T-helper 1 cell treated with Interleukin-12 subunit alpha and Interleukin-12 subunit beta and Interleukin-4 antibody, amounts not matched to agents 30 ng/mL and 1 ng/mL, for 36 hours (primary cell): Measurements from ENCODE around the gene MTERF4. TPM values are rescaled to one million over a fixed set of nuclear protein-coding genes. Genes with fewer than 3 reads are reported as not detected.
"Not testable (repeated sequence)": the region's sequence is repeated elsewhere in the genome, so short reads cannot be mapped to it uniquely, and the experiment has no call there.

Experiments used
- intact Hi-C: fragments of 100-400 bp; cut with micrococcal nuclease; formaldehyde crosslinking; loops from one replicate; pipeline ENCODE4 v1.15.1; 2024
- total RNA-seq: library from RNA; stranded (reverse); gene quantifications from 2 replicates; pipeline ENCODE4 v1.2.3, GENCODE V29; 2022

The MTERF4 gene
- total RNA-seq, 1 donor from 2014 or later, result 45.6 TPM

DNA sequence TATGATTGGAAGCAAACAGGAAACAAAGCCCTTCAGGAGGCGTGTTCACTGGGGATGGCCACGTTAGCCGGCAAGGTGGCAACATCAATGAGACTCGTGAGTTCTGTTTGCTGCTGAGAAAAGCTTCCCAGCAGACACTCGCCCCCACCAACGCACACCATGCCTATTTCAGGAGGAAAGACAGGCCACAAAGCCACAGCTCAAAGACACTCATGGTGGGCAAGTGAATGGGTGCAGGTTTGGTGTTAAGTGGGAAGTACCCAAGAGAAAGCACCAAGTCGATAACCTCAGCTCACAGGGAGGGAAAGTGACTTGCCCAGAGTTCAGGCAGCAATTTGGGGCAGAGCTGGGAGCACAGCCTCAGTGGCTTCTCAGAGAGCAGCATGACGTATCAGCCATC, 10.5 kb upstream of the MTERF4 start:
- intact Hi-C loops, result no loop called here

DNA sequence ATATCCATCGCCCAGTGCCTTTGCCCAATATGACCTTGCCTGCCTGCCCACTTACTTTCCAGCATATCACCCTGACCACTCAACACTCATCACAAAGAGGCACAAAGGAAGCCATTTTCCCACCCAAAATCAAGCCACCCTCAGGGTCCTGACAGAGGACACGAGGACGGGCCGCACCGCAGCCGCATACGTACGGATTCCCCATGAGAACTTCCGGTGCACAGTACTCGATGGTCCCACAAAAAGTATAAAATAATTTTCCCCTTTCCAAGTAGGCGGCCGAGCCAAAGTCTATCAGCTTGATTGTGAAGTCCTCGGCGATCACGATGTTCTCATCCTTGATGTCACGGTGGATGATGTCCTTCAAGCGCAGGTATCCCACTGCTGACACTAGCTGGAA, 10.0 kb upstream of the MTERF4 start:
- intact Hi-C loops, result no loop called here

DNA sequence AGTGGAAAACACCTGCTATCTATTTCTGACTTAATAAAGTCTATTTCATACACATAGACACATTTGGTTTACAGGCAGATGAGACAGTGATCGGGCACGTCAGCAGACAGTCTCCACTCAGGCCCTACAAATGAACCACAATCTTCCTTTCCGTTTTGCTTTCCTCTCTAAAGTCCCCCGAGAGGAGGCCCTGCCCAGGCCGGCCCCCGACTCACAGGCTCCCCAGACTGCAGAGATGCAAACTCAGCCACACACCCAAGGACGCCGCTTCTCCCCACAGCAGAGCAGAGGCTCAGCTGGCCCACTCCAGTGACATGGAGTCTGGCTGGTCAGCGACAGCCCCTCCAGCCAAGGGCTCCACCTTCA, 9.3 kb upstream of the MTERF4 start:
- intact Hi-C loops, result no loop called here

DNA sequence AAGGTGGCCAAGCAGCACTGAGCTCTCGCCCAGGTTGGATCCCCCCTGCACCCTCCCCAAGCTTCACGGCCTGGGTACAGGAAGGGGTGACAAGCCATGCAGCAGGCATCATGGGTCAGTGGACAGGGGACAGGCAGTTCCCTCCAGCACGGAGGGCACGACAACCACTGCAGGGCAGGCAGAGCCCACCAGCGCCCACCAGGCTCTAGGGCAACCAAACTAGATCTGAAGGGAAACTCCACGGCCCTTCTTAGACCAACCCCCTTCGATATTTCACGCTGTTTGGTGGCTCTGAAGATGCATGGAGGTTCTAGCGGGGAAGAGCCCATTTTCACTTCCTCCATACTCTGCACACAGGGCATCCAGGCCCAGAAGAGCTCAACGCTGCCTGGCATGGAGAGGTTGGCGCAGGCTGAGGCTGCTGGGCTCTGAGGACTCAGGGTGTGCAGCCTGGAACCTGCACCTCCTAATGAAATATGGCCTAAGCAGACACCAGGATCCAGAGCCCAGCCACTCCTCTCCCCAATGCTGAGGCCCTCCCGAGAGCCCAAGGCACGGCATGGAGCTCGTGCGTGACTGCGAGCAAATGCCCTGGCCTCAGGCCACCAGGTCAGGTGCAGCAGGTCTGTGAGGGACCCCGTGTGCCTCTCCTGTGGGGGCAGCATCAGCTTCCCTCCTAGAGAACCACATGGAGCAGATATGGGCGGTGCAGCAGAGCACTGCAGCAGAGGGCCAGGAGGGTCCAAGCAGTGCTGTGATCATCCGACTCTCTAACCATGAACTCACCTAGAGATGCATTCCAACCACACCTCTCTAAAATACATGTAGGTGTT, 8.7 kb upstream of the MTERF4 start:
- intact Hi-C loops, result no loop called here

DNA sequence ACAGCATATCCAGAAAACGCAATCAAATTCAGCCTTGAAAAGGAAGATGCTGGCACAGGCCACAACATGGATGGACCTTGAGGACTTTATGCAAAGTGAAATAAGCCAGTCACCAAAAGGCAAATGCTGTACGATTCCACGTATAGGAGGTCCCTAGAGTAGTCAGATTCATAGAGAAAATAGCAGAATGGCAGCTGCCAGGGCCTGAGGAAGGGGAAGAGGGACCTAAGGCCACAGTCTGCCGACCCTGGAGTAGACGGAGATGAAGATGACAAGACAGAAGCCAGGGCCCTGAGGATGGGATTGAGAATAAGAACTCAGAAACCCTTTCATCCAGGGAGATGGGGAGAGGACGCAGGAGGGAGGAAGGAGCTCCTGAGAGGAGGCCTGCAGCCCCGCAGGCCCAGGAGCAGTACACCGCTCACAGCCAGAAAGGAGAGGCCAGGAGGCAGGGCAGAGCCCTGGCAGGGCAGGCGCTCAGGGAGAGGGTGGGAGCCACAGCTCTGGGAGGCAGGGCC, 8.1 kb upstream of the MTERF4 start:
- intact Hi-C loops, result no loop called here

DNA sequence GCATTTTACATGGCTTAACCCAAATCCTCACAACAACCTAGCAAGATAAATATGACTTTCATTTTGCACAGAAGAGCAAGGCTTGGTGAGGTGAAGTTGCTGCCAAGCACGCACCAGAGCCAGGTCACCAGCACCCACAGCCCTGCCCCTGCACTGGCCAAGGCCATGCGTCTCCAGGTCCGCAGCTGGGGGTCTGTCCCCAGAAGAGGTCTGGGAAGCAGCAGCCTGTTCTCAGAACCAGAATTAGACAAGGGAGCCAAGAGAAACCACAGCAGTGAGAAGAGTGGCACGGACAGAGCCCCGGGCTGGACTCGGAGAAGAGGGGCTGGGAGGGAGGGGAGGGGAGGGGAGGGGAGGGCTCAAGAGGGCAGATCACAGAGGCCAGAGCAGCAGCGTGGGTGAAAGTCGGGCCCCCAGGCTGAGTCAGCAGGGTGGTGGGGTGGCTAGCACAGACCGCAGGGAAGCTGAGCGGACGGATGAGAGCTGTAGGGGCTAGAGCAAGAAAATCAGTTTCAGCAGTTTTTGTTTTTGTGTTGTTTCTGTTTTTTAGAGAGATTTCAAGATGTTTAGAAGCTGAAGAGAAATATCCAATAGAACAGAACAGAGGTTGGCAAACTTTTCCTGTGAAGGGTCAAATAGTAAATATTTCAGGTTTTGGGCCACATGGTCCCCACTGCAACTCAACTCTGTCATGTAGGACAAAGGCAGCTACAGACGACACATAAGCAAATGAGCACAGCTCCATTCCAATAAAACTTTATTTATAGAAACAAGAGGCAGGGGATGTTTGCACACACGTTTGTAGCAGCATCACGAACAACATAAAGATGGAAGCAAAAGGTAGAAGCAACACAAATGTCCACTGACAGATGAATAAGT, 7.4 kb upstream of the MTERF4 start:
- intact Hi-C loops, result loop anchor here (1.0 kb wide), 1 partner anchor 18 kb away; no protein-coding TSS in a partner anchor

DNA sequence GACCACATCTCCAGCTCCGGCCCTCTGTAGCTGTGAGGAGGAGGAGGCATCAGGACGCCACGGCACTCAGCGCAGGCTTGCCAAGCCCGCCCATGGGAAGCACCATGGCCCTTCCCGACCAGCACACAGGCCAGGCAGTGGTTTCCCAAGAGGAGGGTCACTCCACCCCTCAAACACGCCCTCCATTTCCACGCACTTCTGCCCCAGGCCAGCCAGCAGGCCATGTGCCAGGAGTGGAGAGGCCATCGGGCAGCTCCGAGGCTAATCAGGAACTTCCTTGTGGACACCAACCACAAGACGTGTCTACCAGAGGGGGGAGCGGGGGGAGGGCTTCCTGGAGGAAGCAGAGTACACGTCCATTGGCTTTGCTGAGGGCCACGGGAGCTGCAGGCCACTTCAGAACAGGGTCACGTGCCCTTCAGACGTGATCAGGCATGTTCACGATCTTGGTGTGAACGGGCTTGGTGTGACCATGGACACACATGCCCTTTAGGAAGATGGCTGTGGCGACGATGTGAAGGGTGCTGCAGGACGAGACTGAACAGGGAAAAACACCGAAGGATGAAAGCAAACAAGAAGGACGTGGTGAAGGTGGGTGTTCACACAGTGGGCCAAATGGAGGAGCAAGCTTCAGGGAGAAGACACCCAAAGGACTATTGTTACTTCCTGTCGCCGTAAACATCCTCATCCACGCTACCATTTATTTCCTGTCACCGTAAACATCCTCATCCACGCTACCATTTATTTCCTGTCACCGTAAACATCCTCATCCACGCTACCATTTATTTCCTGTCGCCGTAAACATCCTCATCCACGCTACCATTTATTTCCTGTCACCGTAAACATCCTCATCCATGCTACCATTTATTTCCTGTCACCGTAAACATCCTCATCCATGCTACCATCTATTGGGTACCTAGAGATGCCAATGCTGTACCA, 6.5 kb upstream of the MTERF4 start:
- intact Hi-C loops, result loop anchor here (1.0 kb wide), 1 partner anchor 19 kb away; no protein-coding TSS in a partner anchor

DNA sequence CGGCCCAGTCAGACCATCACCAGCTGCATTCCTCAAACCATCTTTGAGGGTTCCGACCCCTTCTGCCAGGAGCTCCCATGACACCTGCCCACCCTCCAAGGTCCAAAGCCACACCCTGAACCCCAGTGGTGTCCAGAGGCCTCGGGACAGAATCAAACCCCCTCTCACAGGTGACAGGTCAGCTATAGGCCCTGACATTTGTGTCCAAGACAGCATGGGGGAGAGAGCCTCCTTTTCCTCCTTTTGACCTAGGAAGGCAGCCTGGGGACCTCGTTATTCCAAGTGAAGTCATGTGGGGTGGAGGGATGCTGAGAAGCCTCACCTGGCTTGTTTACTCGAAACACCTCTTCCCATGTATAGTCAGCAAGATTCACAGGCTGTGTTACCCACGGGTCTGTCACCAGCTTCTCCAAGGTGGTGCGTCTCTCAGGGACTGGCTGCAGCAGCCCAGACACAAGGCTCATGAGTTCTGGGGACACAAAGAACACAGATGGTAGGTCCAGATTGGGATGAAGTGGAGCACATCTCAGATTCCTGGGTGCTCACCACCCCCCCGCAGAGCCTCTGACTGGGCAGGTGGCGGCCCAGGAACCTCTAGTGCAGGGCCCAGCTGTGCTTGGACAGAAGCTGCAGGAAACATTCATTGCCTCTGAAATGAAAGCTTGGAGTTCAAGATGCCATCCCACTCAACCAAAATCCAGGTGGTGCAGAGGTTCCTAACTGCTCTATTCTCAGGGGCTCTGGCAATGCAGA, 5.1 kb upstream of the MTERF4 start:
- intact Hi-C loops, result no loop called here

DNA sequence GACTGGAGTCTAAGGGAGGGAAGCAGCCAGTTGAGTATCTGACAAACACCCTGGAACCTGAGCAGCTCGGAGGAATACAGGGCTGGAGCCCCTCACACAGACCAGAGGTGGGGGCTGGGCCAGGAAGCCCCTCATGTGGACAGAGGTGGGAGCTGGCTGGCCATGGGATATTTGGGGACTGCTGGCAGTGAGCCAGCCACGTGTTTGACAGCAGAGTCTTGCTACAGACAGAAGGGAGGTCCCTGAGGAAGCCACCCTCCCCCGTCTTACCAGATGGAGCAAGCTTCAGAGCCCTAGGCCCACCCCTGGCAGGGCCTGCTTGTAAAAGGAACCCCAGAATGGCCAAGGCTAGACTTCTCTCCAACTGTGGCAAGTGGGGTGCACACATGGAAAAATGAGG, 3.6 kb upstream of the MTERF4 start:
- intact Hi-C loops, result no loop called here

DNA sequence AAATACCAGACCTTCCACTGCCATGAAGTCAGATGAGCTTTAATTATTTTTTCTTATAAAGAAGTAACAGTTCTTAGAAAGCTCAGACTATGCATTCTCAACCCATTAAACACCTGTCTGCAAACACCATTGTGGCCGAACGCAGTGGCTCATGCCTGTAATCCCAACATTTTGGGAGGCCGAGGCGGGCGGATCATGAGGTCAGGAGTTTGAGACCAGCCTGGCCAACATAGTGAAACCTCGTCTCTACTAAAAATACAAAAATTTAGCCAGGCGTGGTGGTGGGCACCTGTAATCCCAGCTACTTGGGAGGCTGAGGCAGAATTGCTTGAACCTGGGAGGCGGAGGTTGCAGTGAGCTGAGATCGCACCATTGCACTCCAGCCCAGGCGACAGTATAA, 2.5 kb upstream of the MTERF4 start:
- intact Hi-C loops, result loop anchor here (5.0 kb wide), 1 partner anchor 272 kb away; no protein-coding TSS in a partner anchor

DNA sequence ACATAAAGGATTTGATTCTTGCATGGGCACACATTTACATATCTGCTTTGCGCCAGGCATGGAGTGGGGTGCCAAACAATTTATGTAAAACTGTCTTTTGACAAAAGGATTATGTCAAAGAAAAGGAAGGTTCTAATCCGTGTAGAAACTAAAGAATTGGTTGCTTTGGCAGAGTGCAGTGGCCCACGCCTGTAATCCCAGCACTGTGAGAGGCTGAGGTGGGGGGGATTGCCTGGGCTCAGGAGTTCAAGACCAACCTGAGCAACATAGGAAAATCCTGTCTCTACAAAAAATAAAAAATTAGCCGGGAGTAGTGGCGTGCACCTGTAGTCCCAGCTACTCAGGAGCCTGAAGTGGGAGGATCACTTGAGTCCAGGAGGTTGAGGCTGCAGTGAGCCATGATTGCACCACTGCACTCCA, 1.1 kb upstream of the MTERF4 start:
- intact Hi-C loops, result loop anchor here (2.0 to 5.0 kb wide), 4 partner anchors 66 to 542 kb away; partner anchors contain the start of gene DUSP28

DNA sequence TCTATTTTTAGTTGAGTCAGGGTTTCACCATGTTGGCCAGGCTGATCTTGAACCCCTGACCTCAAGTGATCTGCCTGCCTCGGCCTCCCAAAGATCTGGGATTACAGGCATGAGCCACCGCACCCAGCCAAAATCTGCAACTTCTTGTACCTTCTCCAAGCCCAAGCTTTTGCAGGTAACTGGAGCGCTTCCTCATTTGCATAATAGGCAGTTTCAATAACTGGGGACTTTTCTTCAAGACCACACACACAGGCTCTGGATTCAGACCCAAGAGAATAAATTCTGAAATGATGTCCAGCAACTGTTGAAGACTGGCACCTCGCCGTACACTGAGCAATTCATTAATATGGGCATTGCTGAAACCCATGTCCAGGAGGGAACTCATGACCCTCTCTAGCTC, 2.8 kb downstream of the MTERF4 start:
- intact Hi-C loops, result no loop called here

DNA sequence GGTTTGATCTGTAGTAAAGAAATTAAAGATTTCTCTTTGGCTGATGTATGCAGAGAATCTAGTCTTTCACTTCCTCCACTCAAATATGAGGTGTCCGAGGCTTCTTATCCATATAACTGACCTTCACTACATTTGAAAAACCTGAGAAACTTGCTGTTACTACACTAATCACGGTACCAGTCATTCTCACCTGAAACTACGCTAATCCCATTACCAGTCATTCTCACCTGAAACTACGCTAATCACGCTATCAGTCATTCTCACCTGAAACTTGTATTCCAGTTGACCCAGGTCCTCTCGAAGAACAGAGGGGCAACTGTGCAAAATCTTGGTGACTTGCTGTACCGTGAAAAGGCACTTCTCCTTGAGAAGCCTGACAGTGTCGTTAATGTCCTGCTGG, 5.1 kb downstream of the MTERF4 start:
- intact Hi-C loops, result no loop called here

DNA sequence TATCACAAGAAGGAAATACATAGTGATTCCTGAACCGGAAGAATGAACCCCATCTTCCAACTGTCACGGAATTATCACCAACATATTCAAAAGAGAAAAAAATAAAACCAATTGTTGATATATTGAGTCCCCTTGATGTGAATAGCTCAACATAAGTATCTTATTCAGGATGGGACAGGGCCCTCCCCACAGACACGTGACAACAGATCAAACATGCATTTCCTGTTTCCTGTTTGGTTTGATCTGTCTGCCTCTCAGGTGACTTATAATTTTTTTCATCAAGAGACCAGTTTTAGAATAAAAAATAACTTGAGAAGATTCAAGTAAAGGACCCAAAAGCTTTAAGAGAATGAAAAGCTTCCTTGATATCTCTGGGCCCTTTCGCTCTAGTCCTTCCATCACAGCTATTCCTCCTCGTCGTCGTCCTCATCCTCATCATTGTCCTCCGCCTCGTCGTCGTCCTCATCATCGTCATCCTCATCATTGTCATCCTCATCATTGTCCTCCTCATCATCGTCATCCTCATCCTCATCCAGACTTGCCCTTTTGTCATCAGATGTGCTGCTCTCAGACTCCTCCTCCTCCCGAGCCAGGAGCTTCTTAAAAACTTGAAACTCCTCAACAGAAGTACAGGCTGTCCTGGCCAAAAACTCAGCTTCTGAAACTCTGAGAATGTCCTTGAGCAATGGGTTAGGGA, 6.3 kb downstream of the MTERF4 start:
- intact Hi-C loops, result no loop called here

DNA sequence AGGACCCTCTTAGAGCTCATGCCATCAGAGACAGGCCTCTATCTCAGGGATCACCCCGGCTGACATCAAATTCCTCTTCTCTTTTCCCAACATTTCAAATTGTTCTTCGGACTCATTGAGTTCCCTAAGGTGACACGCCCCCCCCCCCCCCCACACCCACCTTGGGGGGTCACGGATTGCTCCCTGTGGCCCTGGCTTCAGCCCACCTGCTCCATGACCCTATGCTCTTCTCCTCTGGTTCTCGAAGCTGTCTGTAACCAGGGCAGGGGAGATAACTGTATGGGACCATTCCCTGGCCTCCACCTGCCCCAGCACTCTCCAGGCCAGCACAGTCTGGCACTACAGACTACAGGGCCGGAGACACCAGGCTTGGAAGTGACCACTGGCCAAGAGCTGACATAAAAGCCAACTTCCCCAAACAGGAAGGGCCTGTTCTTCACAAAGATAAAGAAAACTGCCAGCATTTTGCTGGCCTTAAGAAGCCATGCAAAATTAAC, 7.1 kb downstream of the MTERF4 start:
- intact Hi-C loops, result no loop called here

DNA sequence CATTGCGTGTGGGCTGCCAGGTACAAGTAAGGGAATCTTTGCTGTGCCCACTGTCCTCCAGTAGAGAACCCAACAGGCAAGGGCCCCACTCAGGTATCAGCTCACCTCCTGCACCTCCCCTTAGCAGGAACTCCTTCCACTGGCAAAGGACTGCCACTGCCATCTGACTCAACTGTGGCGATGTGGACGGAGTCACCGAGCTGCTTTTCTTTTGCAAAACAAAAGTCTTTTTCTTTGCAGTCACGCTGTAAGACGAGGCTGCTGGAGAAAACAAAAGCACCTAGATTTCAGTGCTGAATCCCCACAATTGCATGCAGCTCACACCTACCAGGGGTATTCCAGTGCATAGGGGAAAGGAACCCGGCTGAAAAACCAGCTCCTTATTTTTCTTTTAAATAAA, 7.9 kb downstream of the MTERF4 start:
- intact Hi-C loops, result no loop called here

DNA sequence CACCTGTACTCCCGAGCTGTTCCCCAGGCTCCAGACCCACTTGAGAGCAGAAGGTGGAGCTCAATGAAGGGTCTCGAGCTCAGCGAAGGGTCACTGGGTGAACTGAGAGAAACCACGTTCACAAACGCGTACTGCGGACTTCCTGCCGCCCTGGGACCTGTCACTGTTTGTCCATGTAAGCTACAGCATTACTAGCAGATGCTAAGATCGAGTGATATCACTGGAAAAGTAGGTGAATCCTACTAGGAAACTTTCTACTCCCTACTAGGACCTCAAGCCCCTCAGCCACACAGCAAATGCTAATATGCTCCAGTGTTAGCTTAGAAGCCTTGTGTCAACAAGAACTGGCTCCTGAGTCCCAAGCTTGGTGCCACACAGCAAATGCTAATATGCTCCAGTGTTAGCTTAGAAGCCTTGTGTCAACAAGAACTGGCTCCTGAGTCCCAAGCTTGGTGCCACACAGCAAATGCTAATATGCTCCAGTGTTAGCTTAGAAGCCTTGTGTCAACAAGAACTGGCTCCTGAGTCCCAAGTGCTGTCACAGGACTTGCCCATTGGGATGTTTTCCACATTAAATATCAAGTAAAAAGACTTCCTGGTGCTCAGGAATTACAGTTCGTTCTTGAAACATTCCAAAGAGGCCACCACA, 8.8 kb downstream of the MTERF4 start:
- intact Hi-C loops, result not testable (repeated sequence)

DNA sequence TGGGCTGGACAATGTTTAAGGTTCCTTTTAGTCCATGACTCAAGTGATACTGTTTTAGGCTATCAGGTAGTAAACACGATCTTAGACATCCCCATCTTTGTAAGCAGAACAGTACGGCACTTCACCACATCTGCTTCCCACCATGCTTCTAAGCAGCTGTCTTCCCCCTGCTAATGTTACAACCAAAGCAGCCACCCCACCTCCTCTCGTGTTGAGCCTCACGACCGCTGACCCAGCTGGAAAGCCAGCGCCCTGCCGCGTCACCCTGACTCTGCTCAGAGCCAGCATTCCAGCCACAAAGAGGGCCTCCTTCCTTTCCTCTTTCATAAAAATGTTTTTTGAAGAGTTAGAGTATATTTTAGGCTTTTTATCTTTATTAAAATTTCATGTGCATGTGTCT, 9.4 kb downstream of the MTERF4 start:
- intact Hi-C loops, result no loop called here
